RPMI7951 (cell line): ENCODE results near the gene SRGAP1. TPM values are rescaled to one million over a fixed set of nuclear protein-coding genes. Genes with fewer than 3 reads are reported as not detected.
"Not testable (repeated sequence)": the region's sequence is repeated elsewhere in the genome, so short reads cannot be mapped to it uniquely, and the experiment has no call there.

Experiments
- DNase-seq: peaks from one replicate; pipeline ENCODE4 v3.0.0-alpha.2; 2012; ENCODE audit warnings: low read depth
- total RNA-seq: library from RNA; depleted of rRNA; stranded (reverse); fragments of >200 nt; shearing (Covaris generic); gene quantifications from 2 replicates; pipeline ENCODE4 v1.2.3, GENCODE V29; 2014

SRGAP1 gene
- total RNA-seq, 1 experiment from 2014 or later, result 2.3 TPM

GRCh38 chr12:63867053-63867452 is 22.6 kb downstream of the SRGAP1 start:
- DNase-seq, result no peak

- peak; percentile 38 for DNase-seq
Measured at GRCh38 chr12:63869656-63870055, 25.2 kb downstream of the SRGAP1 start.

- no peak for DNase-seq
Measured at GRCh38 chr12:63870838-63871237, 26.3 kb downstream of the SRGAP1 start.

GRCh38 chr12:63874897-63875480 is 30.5 kb downstream of the SRGAP1 start:
- no peak for DNase-seq

- no peak for DNase-seq
Measured at GRCh38 chr12:63875703-63876102, 31.2 kb downstream of the SRGAP1 start.

GRCh38 chr12:63876980-63877379 is 32.5 kb downstream of the SRGAP1 start:
- DNase-seq, result no peak

GRCh38 chr12:63877693-63878092 is 33.2 kb downstream of the SRGAP1 start:
- no peak for DNase-seq

GRCh38 chr12:63880235-63880634 is 35.7 kb downstream of the SRGAP1 start:
- DNase-seq, result not testable (repeated sequence)

- no peak for DNase-seq
Measured at GRCh38 chr12:63880742-63881263, 36.3 kb downstream of the SRGAP1 start.

- no peak for DNase-seq
Measured at GRCh38 chr12:63882844-63883243, 38.3 kb downstream of the SRGAP1 start.

- no peak for DNase-seq
Measured at GRCh38 chr12:63885401-63885800, 40.9 kb downstream of the SRGAP1 start.

GRCh38 chr12:63888908-63889635 is 44.6 kb downstream of the SRGAP1 start:
- peak; percentile 76 for DNase-seq

- no peak for DNase-seq
Measured at GRCh38 chr12:63889721-63890509, 45.4 kb downstream of the SRGAP1 start.

GRCh38 chr12:63893170-63893569 is 48.7 kb downstream of the SRGAP1 start:
- no peak for DNase-seq

GRCh38 chr12:63894132-63894531 is 49.6 kb downstream of the SRGAP1 start:
- DNase-seq, result no peak

GRCh38 chr12:63895841-63896240 is 51.3 kb downstream of the SRGAP1 start:
- no peak for DNase-seq

- DNase-seq, result no peak
Measured at GRCh38 chr12:63897931-63898330, 53.4 kb downstream of the SRGAP1 start.

- DNase-seq, result no peak
Measured at GRCh38 chr12:63898764-63899337, 54.4 kb downstream of the SRGAP1 start.

GRCh38 chr12:63899396-63899795 is 54.9 kb downstream of the SRGAP1 start:
- no peak for DNase-seq

GRCh38 chr12:63900922-63901793 is 56.7 kb downstream of the SRGAP1 start:
- no peak for DNase-seq

GRCh38 chr12:63904653-63905052 is 60.2 kb downstream of the SRGAP1 start:
- DNase-seq, result peak; percentile 20
